ENCODE measurements around the gene HDGFL3. TPM values are rescaled to one million over a fixed set of nuclear protein-coding genes. Genes with fewer than 3 reads are reported as not detected.
"Not testable (repeated sequence)": the region's sequence is repeated elsewhere in the genome, so short reads cannot be mapped to it uniquely, and the experiment has no call there.

Gene HDGFL3
- total and polyA plus RNA-seq, 2 donors from 2014 or later: 13.9 to 40.1 TPM

GRCh38 chr15:83225449-83225848 lies 17.8 kb upstream of the HDGFL3 start:
- no peak for TF ChIP-seq CTCF (IDR thresholded peaks at IDR 0.05; ENCODE audit: borderline replicate concordance, extremely low read depth, insufficient read depth)
- Histone ChIP-seq H3K9me3 (ENCODE audit: control insufficient read depth in 2 of 3, insufficient read depth in 1 of 3, low read length in 3 of 3) (no peaks in the 10 kb centered on the region), H3K9ac (ENCODE audit: low read length in 3 of 3) (no peak overlapping the region), H3K36me3 (ENCODE audit: control insufficient read depth in 2 of 3, insufficient read depth in 3 of 3, low read length in 3 of 3) (no peaks in the 10 kb centered on the region), H3K27me3 (ENCODE audit: control insufficient read depth, insufficient read depth, low read length) (no peaks in the 10 kb centered on the region), H3K4me1 (ENCODE audit: control insufficient read depth in 2 of 3, insufficient read depth in 2 of 3, low read depth in 1 of 3, low read length in 3 of 3) (no peaks in the 10 kb centered on the region), H3K4me3 (ENCODE audit: low read length in 3 of 3) (no peak overlapping the region), H3K27ac (ENCODE audit: low read depth in 2 of 2, low read length in 2 of 2) (no peak overlapping the region)
- no peak for FAIRE-seq
- DNase-seq: no peak
- intact Hi-C loops (cut with DNase I): no loop called here

- DNase-seq; H3K27ac ChIP-seq (ENCODE audit: low read depth in 2 of 2, low read length in 2 of 2); H3K36me3 ChIP-seq (ENCODE audit: control insufficient read depth in 2 of 3, insufficient read depth in 3 of 3, low read length in 3 of 3); H3K4me1 ChIP-seq (ENCODE audit: control insufficient read depth in 2 of 3, insufficient read depth in 2 of 3, low read depth in 1 of 3, low read length in 3 of 3); H3K4me3 ChIP-seq (ENCODE audit: low read length in 3 of 3); H3K27me3 ChIP-seq (ENCODE audit: control insufficient read depth, insufficient read depth, low read length); H3K9me3 ChIP-seq (ENCODE audit: control insufficient read depth in 2 of 3, insufficient read depth in 1 of 3, low read length in 3 of 3); H3K9ac ChIP-seq (ENCODE audit: low read length in 3 of 3); intact Hi-C loops (cut with DNase I); FAIRE-seq: not testable (repeated sequence)
Observed at GRCh38 chr15:83221781-83222180, 14.2 kb upstream of the HDGFL3 start.

GRCh38 chr15:83219026-83219425 lies 11.4 kb upstream of the HDGFL3 start:
- H3K36me3 ChIP-seq (ENCODE audit: control insufficient read depth in 2 of 3, insufficient read depth in 3 of 3, low read length in 3 of 3): no peaks in the 10 kb centered on the region
- DNase-seq (no peak), FAIRE-seq (no peak)
- H3K27me3 ChIP-seq (ENCODE audit: control insufficient read depth, insufficient read depth, low read length): no peaks in the 10 kb centered on the region
- no peak overlapping the region for H3K4me3 ChIP-seq (ENCODE audit: low read length in 3 of 3)
- intact Hi-C loops (cut with DNase I): no loop called here
- no peaks in the 10 kb centered on the region for H3K9me3 ChIP-seq (ENCODE audit: control insufficient read depth in 2 of 3, insufficient read depth in 1 of 3, low read length in 3 of 3)
- no peak for TF ChIP-seq CTCF (IDR thresholded peaks at IDR 0.05; ENCODE audit: borderline replicate concordance, extremely low read depth, insufficient read depth)
- H3K27ac ChIP-seq (ENCODE audit: low read depth in 2 of 2, low read length in 2 of 2): no peak overlapping the region
- no peaks in the 10 kb centered on the region for H3K4me1 ChIP-seq (ENCODE audit: control insufficient read depth in 2 of 3, insufficient read depth in 2 of 3, low read depth in 1 of 3, low read length in 3 of 3)
- no peak overlapping the region for H3K9ac ChIP-seq (ENCODE audit: low read length in 3 of 3)

GRCh38 chr15:83215306-83215705 lies 7.7 kb upstream of the HDGFL3 start:
- Histone ChIP-seq H3K4me3 (ENCODE audit: low read length in 3 of 3) (no peak overlapping the region), H3K36me3 (ENCODE audit: control insufficient read depth in 2 of 3, insufficient read depth in 3 of 3, low read length in 3 of 3) (no peaks in the 10 kb centered on the region), H3K27me3 (ENCODE audit: control insufficient read depth, insufficient read depth, low read length) (no peaks in the 10 kb centered on the region), H3K27ac (ENCODE audit: low read depth in 2 of 2, low read length in 2 of 2) (no peak overlapping the region), H3K9ac (ENCODE audit: low read length in 3 of 3) (no peak overlapping the region), H3K9me3 (ENCODE audit: control insufficient read depth in 2 of 3, insufficient read depth in 1 of 3, low read length in 3 of 3) (no peaks in the 10 kb centered on the region), H3K4me1 (ENCODE audit: control insufficient read depth in 2 of 3, insufficient read depth in 2 of 3, low read depth in 1 of 3, low read length in 3 of 3) (no peaks in the 10 kb centered on the region)
- FAIRE-seq: no peak
- no peak for TF ChIP-seq CTCF (IDR thresholded peaks at IDR 0.05; ENCODE audit: borderline replicate concordance, extremely low read depth, insufficient read depth)
- no peak for DNase-seq
- intact Hi-C loops (cut with DNase I): no loop called here

All from kidney (tissue), 14 donors.